HG03457 (cell line): Measurements from ENCODE around the gene FHAD1.
"Not testable (repeated sequence)": the region's sequence is repeated elsewhere in the genome, so short reads cannot be mapped to it uniquely, and the experiment has no call there.

Source experiments
- ATAC-seq: cut with Tn5 transposase; IDR thresholded peaks from one replicate; pipeline ENCODE4 v1.9.1; 2021; ENCODE audit warnings: moderate number of reproducible peaks; ENCODE audit not compliant: unreplicated experiment

Gene FHAD1

GRCh38 chr1:15303935-15304334, 56.9 kb downstream of the FHAD1 start:
- ATAC-seq: no peak

DNA sequence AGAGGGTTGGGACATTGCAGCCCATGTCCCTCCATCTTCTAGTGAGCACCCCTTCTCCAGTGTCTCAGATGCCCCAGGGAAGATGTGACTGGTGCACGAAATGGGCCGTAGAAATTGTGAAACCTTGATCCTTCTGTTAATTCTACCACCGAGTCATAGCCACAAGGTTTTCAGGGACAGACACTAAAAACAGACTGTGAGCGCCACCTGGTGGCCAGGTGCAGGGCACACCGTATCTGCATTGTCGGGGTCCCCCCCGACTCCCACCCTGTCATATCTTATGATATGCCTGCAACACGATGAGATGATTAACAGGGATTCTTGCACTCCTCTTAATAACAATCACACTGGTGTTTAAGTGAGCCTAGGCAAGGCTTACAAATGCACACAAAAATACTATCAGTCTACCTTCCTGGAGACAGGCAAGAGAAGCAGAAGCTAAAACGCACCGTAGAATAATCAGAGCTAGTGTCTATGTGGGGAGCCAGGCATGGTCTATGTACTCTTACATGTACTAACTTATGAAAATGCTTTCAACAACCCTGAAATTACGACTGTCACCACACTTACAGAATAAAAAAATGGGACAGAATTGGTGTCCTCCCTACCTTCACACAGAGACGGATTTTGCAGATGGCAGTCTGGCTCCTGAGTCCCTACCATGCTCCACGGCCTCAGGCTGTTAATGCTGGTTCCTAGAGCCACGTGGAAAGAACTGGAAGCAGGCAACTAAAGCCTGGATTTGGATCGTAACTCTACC, 57.9 kb downstream of the FHAD1 start:
- no peak for ATAC-seq

DNA sequence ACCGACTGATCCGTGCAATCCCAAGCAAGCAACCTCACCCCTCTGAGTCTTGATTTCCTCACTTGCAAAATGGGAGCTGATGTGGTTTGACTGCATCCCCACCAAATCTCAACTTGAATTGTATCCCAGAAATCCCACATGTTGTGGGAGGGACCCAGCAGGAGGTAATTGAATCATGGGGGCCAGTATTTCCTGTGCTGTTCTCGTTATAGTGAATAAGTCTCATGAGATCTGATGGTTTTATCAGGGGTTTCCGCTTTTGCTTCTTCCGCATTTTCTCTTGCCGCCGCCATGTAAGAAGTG, 58.4 kb downstream of the FHAD1 start:
- ATAC-seq: no peak

GRCh38 chr1:15306352-15306751, 59.3 kb downstream of the FHAD1 start:
- not testable (repeated sequence) for ATAC-seq

- ATAC-seq: no peak
Observed at GRCh38 chr1:15308135-15308534, 61.1 kb downstream of the FHAD1 start.

- ATAC-seq: no peak
Observed at GRCh38 chr1:15308621-15309027, 61.6 kb downstream of the FHAD1 start.

GRCh38 chr1:15309687-15310086, 62.7 kb downstream of the FHAD1 start:
- no peak for ATAC-seq

- ATAC-seq: no peak
Observed at GRCh38 chr1:15310544-15310943, 63.5 kb downstream of the FHAD1 start.

DNA sequence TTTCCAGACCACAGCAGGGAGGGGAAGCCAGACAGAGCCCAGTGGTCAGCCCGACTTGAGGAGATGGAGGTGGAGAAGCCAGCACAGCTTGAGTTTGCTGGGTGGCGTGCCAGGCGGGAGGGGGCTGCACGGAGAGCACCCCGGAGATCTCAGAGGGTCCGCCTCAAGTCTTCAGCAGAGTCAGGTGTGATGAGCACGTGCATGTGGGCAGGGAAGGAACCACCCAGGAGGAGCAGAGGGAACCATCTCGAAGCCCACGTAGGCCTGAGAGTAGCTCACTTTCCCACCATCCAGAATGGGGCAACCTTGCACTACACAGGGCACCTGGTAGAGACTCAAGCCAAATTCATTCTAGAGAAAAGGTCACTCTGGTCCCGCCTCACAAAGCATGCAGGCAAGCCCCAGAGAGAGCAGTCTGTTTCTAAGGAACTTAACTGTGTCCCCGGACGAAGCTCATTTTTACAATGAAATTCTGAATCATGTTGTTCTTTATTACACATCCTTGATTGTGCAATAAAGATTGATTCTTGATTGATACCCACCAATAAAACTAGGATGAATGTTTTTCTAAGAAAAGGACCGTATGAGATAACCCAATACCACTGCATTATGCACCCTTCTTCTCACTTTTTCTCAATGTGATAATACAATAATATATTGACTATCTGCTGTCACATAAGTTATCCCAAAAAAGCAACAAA, 64.2 kb downstream of the FHAD1 start:
- ATAC-seq: no peak

DNA sequence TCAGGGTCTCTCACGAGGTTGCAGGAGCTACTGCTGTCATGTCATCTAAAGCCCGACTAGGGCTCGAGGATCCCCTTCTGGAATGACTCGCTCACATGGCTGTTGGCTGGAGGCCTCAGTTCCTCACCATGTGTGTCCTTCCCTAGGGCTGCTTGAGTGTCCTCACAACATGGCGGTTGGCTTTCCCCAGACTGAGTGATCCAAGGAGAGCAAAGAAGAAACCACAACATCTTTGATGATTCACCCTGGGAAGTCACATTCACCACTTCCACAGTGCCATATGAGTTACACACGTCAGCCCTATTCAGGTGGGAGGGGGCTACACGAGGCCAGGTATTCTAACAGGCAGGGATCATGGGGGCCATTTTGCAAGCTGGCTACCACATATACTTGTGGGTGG, 64.9 kb downstream of the FHAD1 start:
- ATAC-seq: no peak

DNA sequence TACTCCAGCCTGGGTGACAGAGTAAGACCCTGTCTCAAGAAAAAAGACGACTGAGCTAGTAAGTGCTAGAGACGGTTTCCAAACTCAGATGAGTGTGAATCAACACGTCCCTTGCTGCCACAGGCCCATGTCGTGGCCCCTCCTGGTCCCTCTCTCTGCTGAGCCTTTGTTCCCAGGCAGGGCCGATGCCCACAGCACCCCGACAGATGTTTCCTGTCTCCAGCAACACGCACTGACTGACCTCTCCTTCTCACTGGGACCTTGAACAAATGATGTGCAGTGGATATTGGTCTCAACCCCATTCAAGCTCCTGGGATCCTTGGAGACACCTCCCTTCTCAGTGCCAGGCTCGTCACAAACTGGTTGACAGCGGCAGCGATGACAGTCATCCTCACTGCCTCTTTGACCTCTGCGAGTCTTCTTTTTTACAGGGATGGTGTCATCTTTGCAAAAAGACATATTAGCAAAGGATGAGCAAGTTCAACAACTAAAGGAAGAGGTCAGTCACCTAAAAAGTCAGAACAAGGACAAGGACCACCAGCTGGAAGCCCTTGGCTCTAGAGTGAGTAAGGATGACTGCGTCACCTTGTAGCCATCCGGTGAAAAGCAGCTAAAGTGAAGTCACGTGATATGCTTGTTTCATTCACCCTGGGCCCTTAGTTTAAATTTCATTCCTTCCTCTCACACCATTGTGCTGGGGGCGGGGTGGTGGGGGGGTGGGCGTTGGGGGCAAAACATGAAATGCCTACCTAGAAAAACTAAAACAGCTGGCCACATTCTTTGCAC, 65.8 kb downstream of the FHAD1 start:
- no peak for ATAC-seq

DNA sequence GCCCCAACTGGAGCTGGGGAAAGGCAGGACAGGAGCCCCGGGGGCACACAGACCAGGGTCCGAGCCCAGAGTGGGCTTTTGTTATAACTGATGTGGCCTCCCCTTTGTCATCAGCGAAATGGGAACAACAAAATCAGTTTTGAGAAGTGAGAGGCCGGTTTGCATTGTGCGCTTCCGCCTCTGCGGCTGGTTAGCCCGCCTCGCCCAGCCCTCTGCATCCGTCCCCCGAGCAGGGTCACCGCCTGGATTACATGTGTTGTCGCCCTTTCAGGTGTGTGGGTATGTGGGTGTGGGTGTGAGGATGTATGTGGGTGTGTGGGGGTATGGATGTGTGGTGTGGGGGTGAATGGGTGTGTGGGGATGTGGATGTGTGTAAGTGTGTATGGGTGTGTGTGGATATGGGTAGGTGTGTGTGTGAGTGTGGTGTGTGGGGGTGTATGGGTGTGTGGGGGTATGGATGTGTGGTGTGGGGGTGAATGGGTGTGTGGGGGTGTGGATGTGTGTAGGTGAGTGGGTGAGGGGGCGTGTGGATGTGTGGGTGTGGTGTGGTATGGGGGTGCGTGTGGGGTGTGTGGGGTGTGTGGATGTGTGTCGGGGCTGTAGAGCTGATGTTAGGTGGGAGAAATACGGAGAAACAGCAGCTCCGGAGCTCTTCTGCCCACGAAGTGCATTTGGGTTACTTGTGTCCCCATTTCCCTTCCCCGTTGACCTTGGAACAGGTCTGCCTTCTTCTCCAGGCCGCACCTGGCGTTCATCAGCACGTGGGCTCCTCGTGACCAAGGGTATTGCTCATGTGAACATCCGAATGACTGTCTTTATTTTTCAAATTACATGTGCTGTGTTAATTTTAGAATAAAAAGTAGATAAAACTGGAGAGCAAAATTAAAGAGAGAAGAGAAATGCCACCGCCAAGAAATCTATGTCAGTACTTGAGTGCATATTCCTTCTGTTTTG, 67.6 kb downstream of the FHAD1 start:
- ATAC-seq: no peak

- no peak for ATAC-seq
Observed at GRCh38 chr1:15315815-15316214, 68.8 kb downstream of the FHAD1 start.

DNA sequence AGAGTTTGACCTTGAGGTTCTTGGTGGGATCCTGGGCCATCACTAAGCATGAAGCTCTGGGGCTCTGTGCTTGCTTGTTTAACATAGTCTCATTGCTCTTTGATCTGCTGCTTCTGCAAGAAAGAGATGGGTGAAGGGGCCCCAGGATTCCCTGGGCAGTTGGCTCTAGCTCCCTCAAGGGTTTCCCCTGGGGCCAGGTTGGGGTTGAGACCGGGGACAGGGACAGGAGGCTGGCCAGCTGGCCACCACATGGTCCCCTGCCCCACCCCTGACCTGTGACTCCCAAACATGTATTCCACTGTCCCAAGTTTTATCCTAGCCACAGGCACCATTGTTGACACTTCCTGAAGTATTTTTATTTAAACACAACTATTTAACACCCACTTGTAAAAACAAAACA, 69.5 kb downstream of the FHAD1 start:
- ATAC-seq: no peak

GRCh38 chr1:15320267-15320666, 73.2 kb downstream of the FHAD1 start:
- ATAC-seq: no peak

- no peak for ATAC-seq
Observed at GRCh38 chr1:15321601-15322000, 74.6 kb downstream of the FHAD1 start.

DNA sequence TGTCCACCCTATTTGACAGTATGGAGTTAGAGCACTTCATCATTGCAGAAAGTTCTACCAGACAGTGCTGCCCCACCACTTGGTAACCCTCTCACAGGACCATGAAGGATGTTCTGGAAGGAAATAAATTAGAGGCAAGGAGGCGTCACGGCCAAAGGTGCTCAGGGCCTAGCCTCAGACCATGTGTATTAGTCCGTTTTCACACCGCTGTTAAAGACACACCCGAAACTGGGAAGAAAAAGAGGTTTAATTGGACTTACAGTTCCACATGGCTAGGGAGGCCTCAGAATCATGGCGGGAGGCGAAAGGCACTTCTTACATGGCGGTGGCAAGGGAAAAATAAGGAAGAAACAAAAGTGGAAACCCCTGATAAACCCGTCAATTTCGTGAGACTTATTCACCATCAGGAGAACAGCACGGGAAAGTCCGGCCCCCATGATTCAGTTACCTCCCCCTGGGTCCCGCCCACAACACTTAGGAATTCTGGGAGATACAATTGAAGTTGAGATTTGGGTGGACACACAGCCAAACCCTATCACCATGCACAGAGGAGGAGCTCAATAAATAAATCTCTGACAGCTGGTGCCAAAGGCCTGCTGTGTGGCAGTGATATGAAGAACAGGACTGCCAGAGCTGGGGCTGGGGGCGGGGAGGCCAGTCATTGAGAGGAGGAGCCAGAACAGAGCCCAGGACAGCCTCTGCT, 75.8 kb downstream of the FHAD1 start:
- ATAC-seq: no peak

DNA sequence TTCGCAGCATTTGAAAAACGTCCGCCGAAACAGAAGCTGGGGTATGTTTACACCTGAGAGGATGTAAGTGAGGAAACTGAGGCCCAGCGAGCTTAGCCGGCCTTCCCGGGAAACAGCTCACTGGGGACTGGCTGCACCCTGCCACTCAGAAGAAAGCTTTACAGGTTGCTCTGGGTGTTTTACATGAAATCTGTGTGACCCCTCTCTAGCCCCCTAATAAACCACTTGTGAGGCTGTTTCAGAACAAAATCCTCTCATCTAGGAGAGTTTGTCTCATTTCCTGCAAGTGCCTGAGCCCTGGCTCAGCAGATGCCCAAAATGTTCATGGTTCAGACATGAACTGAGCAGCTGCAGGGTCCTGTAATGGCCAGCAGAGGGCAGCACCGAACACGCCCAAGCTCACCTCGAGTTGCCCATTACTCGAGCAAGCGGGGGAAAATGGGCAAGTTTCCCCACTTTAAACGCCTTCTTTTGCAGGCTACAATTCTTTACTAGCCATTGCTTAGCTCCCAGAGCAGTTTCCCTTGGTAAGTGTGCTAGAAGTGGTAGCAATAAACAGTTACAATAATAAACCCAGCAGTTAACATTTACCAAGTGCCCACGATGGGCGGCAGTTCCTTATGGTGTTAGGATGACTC, 76.4 kb downstream of the FHAD1 start:
- no peak for ATAC-seq

DNA sequence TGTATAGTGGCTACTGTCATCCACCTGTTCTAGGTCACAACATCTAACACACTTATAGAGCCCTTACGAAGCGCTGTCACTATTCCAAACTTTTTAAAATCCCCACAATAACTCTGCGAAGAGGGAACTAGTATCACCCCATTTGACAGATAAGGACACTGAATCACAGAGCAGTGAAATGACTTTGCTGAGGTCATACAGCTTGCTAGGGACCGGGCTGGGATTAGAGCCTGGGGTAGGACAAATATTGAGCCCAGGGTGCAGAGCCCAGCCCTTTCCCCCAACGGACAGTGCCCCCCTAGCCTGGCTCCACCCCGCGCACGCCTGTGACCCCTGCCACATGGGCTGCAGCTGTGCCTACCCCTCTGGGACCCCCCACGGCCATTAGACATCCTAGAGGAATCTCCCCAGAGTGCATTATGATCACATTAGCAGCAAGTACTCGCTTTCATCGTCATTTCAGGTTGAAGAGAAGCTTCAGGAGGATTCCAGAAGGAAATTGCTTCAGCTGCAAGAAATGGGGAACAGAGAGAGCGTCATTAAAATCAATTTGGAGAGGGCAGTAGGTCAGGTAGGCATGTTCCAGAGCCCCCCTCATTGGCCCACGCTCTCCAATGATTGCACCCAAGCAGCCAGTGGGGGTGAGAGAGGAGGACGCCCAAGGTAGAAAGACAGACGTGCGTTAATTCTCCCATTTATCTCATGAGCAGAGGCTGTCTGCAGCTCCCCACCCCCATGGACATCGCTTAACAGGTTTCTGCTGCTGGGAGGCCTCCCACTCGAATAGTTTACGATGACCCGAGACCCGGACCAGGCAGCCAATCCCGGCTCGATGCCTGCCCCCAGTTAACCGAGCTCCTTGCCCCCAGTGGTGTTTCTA, 77.2 kb downstream of the FHAD1 start:
- ATAC-seq: no peak
